Vagina (tissue), 2 donors: ENCODE data around the gene IL17C. TPM values are rescaled to one million over a fixed set of nuclear protein-coding genes. Genes with fewer than 3 reads are reported as not detected.

Experiments used
- DNase-seq, 2 donors: peaks; one replicate each; pipeline ENCODE4 v3.0.0-alpha.2; 2017; ENCODE audit errors: extremely low spot score in 2 of 2
- H3K27ac ChIP-seq: fragments of 200-600 bp; sonication (generic); one replicate; pipeline ENCODE4 v1.5.1; 2019
- H3K27me3 ChIP-seq: fragments of 200-600 bp; sonication (generic); one replicate; pipeline ENCODE4 v1.5.1; 2019
- H3K36me3 ChIP-seq, 2 donors: fragments of 200-600 bp; sonication (generic); one replicate each; pipeline ENCODE4 v1.5.1; 2017 to 2019
- H3K4me1 ChIP-seq: fragments of 200-600 bp; sonication (generic); one replicate; pipeline ENCODE4 v1.5.1; 2019
- H3K4me3 ChIP-seq, 2 donors: fragments of 200-600 bp; sonication (generic); 1 replicate in 1 of 2; 2 replicates in 1 of 2; pipeline ENCODE4 v1.5.1; 2016 to 2019
- H3K9me3 ChIP-seq: fragments of 200-600 bp; sonication (generic); one replicate; pipeline ENCODE4 v1.5.1; 2019
- CTCF ChIP-seq, 3 experiments: fragments of 450-650 bp in 2 of 3; fragments of 200-600 bp in 1 of 3; sonication (generic) in 1 of 3; IDR thresholded peaks; one replicate each; pipeline ENCODE4 v1.5.1; 2017 to 2019; ENCODE audit warnings: antibody characterized with exemption in 3 of 3, mild to moderate bottlenecking in 2 of 3, moderate library complexity in 2 of 3
- POLR2A ChIP-seq, 2 donors: fragments of 450-650 bp; IDR thresholded peaks; one replicate each; pipeline ENCODE4 v1.6.1; 2017; ENCODE audit warnings: antibody characterized with exemption in 2 of 2, mild to moderate bottlenecking in 2 of 2, moderate library complexity in 2 of 2
- POLR2AphosphoS5 ChIP-seq, 2 donors: sonication (generic); formaldehyde crosslinking; IDR thresholded peaks; one replicate each; pipeline ENCODE4 v1.9.0; 2017; ENCODE audit warnings: antibody characterized with exemption in 2 of 2, mild to moderate bottlenecking in 2 of 2, low read depth in 1 of 2; ENCODE audit not compliant: insufficient read depth in 1 of 2
- intact Hi-C: fragments of 100-400 bp; cut with DNase I; formaldehyde crosslinking; loops from one replicate; pipeline ENCODE4 v1.15.1; 2023
- total RNA-seq: library from RNA; depleted of rRNA; stranded (reverse); fragments of >200 nt; gene quantifications from one replicate; pipeline ENCODE4 v1.2.3, GENCODE V29; 2016

The IL17C gene
- total RNA-seq, 1 donor from 2014 or later, result not detected

- H3K27me3 ChIP-seq, result no peaks in the 10 kb centered on the region
- H3K36me3 ChIP-seq, result no peaks in the 10 kb centered on the region
- H3K27ac ChIP-seq, result no peak overlapping the region
- TF ChIP-seq CTCF (IDR thresholded peaks at IDR 0.05) (no peak), POLR2A (IDR thresholded peaks at IDR 0.05) (no peak), POLR2AphosphoS5 (IDR thresholded peaks at IDR 0.05; ENCODE audit: insufficient read depth in 1 of 2, low read depth in 1 of 2) (no peak)
- H3K4me1 ChIP-seq, result peaks cover 24% of the 10 kb centered on the region
- H3K9me3 ChIP-seq, result no peaks in the 10 kb centered on the region
- intact Hi-C loops, result loop anchor here (10.0 kb wide), 1 partner anchor 57 kb away; no protein-coding TSS in a partner anchor
- H3K4me3 ChIP-seq, result no peak overlapping the region
- no peak for DNase-seq
Measured at GRCh38 chr16:88688013-88688778, 49.8 kb downstream of the IL17C start.

Other genes with a start within 250 kb of the IL17C start
- gene ZFPM1, start 185.3 kb upstream of the IL17C start, total RNA-seq, result 1.7 TPM
- 18.4 TPM for gene ZC3H18, start 68.2 kb upstream of the IL17C start, total RNA-seq
- gene CYBA, start 12.5 kb downstream of the IL17C start, total RNA-seq, result 188 TPM
- gene MVD, start 24.5 kb downstream of the IL17C start, total RNA-seq, result 33.1 TPM
- gene SNAI3, start 47.9 kb downstream of the IL17C start, total RNA-seq, result not detected
- gene RNF166, start 67.8 kb downstream of the IL17C start, total RNA-seq, result 26.5 TPM
- 7.9 TPM for gene CTU2, start 67.9 kb downstream of the IL17C start, total RNA-seq
- 184 TPM for gene PIEZO1, start 146.6 kb downstream of the IL17C start, total RNA-seq
- gene CDT1, start 165.2 kb downstream of the IL17C start, total RNA-seq, result 10.8 TPM
- 134 TPM for gene APRT, start 173.4 kb downstream of the IL17C start, total RNA-seq
- 61.4 TPM for gene GALNS, start 218.4 kb downstream of the IL17C start, total RNA-seq
- gene TRAPPC2L, start 218.6 kb downstream of the IL17C start, total RNA-seq, result 50.8 TPM
- gene PABPN1L, start 228.1 kb downstream of the IL17C start, total RNA-seq, result not detected